Limb (tissue), 2 donors: ENCODE results near the gene MYH14.
A peak's percentile ranks its signal among the peaks of the same experiment; 100 is the strongest.

Experiments
- DNase-seq, 2 donors: peaks; one replicate each; pipeline ENCODE4 v3.0.0-alpha.2; 2016; ENCODE audit errors: extremely low spot score in 2 of 2

MYH14 gene

GRCh38 chr19:50288954-50289353 lies 85.5 kb downstream of the MYH14 start:
- DNase-seq: no peak

GRCh38 chr19:50290011-50290410 lies 86.6 kb downstream of the MYH14 start:
- DNase-seq: no peak

- DNase-seq: no peak
Measured at GRCh38 chr19:50290775-50291174, 87.4 kb downstream of the MYH14 start.

GRCh38 chr19:50292216-50292827 lies 88.9 kb downstream of the MYH14 start:
- no peak for DNase-seq

GRCh38 chr19:50293263-50294004 lies 90.0 kb downstream of the MYH14 start:
- DNase-seq: no peak

- no peak for DNase-seq
Measured at GRCh38 chr19:50300051-50300450, 96.6 kb downstream of the MYH14 start.

GRCh38 chr19:50300814-50301606 lies 97.6 kb downstream of the MYH14 start:
- no peak for DNase-seq

- no peak for DNase-seq
Measured at GRCh38 chr19:50301607-50301971, 98.2 kb downstream of the MYH14 start.

- DNase-seq: no peak
Measured at GRCh38 chr19:50303558-50303957, 100.1 kb downstream of the MYH14 start.

GRCh38 chr19:50308991-50309390 lies 105.6 kb downstream of the MYH14 start:
- DNase-seq: no peak

- DNase-seq: no peak
Measured at GRCh38 chr19:50309396-50310125, 106.1 kb downstream of the MYH14 start.

GRCh38 chr19:50310759-50311465 lies 107.5 kb downstream of the MYH14 start:
- DNase-seq: no peak

- peak in 1 of 2 donors; percentile 73 for DNase-seq
Measured at GRCh38 chr19:50311723-50312635, 108.6 kb downstream of the MYH14 start.

GRCh38 chr19:50312967-50313811 lies 109.8 kb downstream of the MYH14 start:
- no peak for DNase-seq

- DNase-seq: no peak
Measured at GRCh38 chr19:50313812-50314536, 110.6 kb downstream of the MYH14 start.

GRCh38 chr19:50314724-50315708 lies 111.6 kb downstream of the MYH14 start:
- peak in 1 of 2 donors; percentile 46 for DNase-seq

GRCh38 chr19:50315773-50316448 lies 112.5 kb downstream of the MYH14 start:
- DNase-seq: peak in 1 of 2 donors; percentile 70
